Subcutaneous abdominal adipose tissue (tissue), 5 donors: ENCODE results near the gene SBK3.
"Not testable (repeated sequence)": the region's sequence is repeated elsewhere in the genome, so short reads cannot be mapped to it uniquely, and the experiment has no call there.

Source experiments
- H3K27ac ChIP-seq: one replicate; pipeline ENCODE4 v1.7.0; 2013; ENCODE audit warnings: low read depth, mild to moderate bottlenecking, inconsistent platforms, low read length, moderate library complexity
- H3K27me3 ChIP-seq, 5 donors: one replicate each; pipeline ENCODE4 v1.7.0; 2013; ENCODE audit warnings: low read length in 5 of 5, inconsistent platforms in 1 of 5; ENCODE audit not compliant: control insufficient read depth in 5 of 5, insufficient read depth in 4 of 5
- H3K36me3 ChIP-seq, 5 donors: one replicate each; pipeline ENCODE4 v1.7.0; 2013; ENCODE audit warnings: low read length in 5 of 5; ENCODE audit not compliant: control insufficient read depth in 5 of 5, insufficient read depth in 5 of 5
- H3K4me1 ChIP-seq, 5 donors: one replicate each; pipeline ENCODE4 v1.7.0; 2013; ENCODE audit warnings: low read length in 5 of 5, mild to moderate bottlenecking in 3 of 5, moderate library complexity in 1 of 5; ENCODE audit not compliant: control insufficient read depth in 5 of 5, insufficient read depth in 5 of 5
- H3K4me3 ChIP-seq, 5 donors: one replicate each; pipeline ENCODE4 v1.7.0; 2013; ENCODE audit warnings: low read length in 5 of 5, low read depth in 1 of 5
- H3K9ac ChIP-seq, 5 donors: one replicate each; pipeline ENCODE4 v1.7.0; 2013; ENCODE audit warnings: low read length in 5 of 5, mild to moderate bottlenecking in 4 of 5, moderate library complexity in 3 of 5
- H3K9me3 ChIP-seq, 5 donors: one replicate each; pipeline ENCODE4 v1.7.0; 2013; ENCODE audit warnings: low read length in 5 of 5; ENCODE audit not compliant: control insufficient read depth in 5 of 5
- donor health status: healthy.
- donor health status: healthy.
- donor health status: healthy.
- donor health status: healthy.
- donor health status: healthy.

SBK3 gene

GRCh38 chr19:55535965-55536350 is 9.4 kb downstream of the SBK3 start:
- Histone ChIP-seq H3K36me3 (no peaks in the 10 kb centered on the region), H3K4me1 (peaks cover 0 to 6% (median 0%) of the 10 kb centered on the region in 5 donors), H3K9me3 (no peaks in the 10 kb centered on the region), H3K9ac (no peak overlapping the region), H3K4me3 (no peak overlapping the region), H3K27me3 (peaks cover 0 to 4% (median 2%) of the 10 kb centered on the region in 5 donors), H3K27ac (no peak overlapping the region)

DNA sequence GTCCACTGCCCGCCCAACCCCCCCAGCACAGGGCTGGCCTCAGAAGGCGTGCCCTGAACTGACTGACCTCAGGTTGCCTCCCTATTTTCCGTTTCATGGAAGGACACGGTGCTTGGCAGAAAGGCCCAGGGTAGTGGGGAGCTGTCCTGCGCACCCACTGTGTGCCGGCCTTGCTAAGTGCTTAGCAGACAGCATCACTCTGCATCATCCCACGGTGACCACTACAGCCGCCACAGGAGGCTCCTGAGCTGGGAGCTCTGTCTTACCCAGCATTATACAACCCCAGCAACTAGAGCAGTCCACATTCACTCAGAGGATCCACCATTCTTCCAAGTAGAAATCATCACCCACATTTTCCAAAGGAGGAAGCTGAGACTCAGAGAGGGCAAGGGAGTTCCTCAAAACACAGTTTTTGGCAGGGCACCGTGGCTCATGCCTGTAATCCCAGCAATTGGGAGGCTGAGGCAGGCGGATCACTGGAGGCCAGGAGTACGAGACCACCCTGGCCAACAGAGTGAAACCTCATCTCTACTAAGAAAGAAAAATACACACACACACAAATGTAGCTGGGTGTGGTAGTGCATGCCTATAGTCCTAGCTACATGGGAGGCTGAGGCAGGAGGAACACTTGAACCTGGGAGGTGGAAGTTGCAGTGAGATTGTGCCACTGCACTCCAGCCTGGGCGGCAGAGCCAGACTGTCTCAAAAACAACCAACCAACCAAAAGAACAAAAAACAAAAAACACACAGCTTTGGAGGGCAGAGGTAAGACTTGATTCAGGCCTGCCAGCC is 10.0 kb downstream of the SBK3 start:
- no peaks in the 10 kb centered on the region for H3K9me3 ChIP-seq
- H3K27ac ChIP-seq: no peak overlapping the region
- no peak overlapping the region for H3K4me3 ChIP-seq
- H3K4me1 ChIP-seq: peaks cover 0 to 6% (median 0%) of the 10 kb centered on the region in 5 donors
- H3K9ac ChIP-seq: no peak overlapping the region
- H3K36me3 ChIP-seq: no peaks in the 10 kb centered on the region
- peaks cover 0 to 6% (median 2%) of the 10 kb centered on the region in 5 donors for H3K27me3 ChIP-seq

- not testable (repeated sequence) for H3K9ac ChIP-seq, H3K27ac ChIP-seq, H3K4me1 ChIP-seq, H3K27me3 ChIP-seq, H3K4me3 ChIP-seq, H3K9me3 ChIP-seq, H3K36me3 ChIP-seq
These were observed 11.1 kb downstream of the SBK3 start for GRCh38 chr19:55534280-55534679.

DNA sequence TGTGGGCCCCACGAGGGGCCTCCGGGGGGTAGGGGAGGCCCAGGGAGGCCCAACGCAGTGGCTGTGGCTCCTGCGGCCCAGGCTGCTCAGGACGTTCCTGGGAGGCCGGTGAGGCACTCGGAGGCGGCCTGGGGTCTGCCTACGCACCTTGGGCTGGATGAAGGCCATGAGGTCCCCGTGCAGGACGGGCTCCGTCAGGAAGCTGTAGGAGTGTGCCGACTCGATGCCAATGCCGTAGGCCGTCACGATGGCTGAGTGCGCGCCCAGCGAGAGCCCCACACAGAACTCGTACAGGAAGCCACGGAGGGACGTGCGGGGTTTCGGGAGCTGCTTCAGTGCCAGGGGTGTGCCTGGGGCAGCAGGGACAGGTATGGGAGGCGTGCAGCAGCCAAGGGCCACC is 14.3 kb downstream of the SBK3 start:
- Histone ChIP-seq H3K9ac (no peak overlapping the region), H3K9me3 (no peaks in the 10 kb centered on the region), H3K27ac (no peak overlapping the region), H3K4me1 (peaks cover 3 to 16% (median 7%) of the 10 kb centered on the region in 5 donors), H3K27me3 (peaks cover 0 to 15% (median 7%) of the 10 kb centered on the region in 5 donors), H3K36me3 (no peaks in the 10 kb centered on the region), H3K4me3 (no peak overlapping the region)

DNA sequence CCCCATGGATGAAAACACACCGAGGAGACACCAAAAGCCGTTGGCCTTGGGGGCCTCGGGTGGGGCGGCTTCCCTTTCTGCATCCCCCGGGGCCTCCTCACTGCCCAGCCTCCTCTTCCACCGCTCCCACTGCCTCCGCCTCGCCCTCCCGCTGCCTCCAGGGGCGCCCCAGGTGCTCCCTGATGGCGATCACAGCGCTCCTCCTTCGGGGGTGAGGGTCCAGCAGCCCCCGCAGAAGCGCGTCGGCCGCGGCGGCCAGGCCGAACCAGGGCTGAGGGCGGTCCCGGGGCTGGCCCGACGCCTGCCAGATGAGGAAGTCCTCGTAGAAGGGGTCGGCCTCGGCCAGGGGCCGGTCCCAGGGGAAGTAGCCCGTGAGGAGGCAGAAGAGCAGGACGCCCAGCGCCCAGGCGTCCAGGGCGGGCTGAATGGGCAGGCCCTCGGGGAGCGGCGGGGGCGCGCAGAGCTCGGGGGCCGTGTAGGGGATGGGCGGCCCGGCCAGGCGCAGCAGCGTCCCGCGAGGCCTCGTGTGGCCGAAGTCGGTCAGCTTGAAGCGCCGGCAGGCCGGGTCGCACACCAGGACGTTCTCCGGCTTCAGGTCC is 15.6 kb downstream of the SBK3 start:
- H3K27ac ChIP-seq: no peak overlapping the region
- H3K4me3 ChIP-seq: no peak overlapping the region
- no peaks in the 10 kb centered on the region for H3K36me3 ChIP-seq
- H3K4me1 ChIP-seq: peaks cover 3 to 15% (median 12%) of the 10 kb centered on the region in 5 donors
- no peaks in the 10 kb centered on the region for H3K9me3 ChIP-seq
- peaks cover 0 to 21% (median 9%) of the 10 kb centered on the region in 5 donors for H3K27me3 ChIP-seq
- no peak overlapping the region for H3K9ac ChIP-seq

GRCh38 chr19:55528030-55528803 is 17.1 kb downstream of the SBK3 start:
- H3K9ac ChIP-seq: no peak overlapping the region
- H3K4me1 ChIP-seq: peaks cover 3 to 15% (median 12%) of the 10 kb centered on the region in 5 donors
- no peak overlapping the region for H3K27ac ChIP-seq
- H3K27me3 ChIP-seq: peaks cover 0 to 21% (median 9%) of the 10 kb centered on the region in 5 donors
- no peaks in the 10 kb centered on the region for H3K9me3 ChIP-seq
- H3K4me3 ChIP-seq: no peak overlapping the region
- no peaks in the 10 kb centered on the region for H3K36me3 ChIP-seq

DNA sequence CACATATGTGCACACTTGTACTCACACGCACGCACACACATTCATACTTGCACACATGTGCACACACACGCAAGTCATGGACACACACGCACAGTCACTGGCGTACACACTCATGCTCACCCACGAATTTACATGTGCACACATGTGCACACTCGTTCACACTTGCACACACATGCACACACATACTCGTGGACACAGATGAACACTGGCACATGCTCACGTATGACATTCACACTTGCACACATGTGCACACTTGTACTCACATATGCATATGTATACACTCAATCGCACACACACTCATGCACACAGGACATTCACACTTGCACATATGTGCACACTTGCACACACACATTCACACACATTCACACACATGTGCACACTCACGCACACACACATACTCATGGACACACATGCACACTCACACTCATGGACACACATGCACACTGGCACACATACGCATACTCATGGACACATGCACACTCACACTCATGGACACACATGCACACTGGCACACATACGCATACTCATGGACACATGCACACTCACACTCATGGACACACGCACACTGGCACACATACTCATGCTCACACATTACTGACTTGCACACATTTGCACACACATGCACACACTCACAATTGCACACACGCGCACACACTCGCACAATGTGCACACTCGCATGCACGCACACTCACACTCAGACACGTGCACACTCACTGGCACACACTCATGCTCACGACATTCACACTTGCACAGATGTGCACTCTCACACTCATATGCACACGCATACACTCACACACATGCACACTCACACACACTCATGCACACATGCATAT is 17.9 kb downstream of the SBK3 start:
- Histone ChIP-seq H3K9ac (no peak overlapping the region), H3K4me3 (no peak overlapping the region), H3K9me3 (no peaks in the 10 kb centered on the region), H3K27me3 (peaks cover 0 to 21% (median 9%) of the 10 kb centered on the region in 5 donors), H3K4me1 (peaks cover 3 to 15% (median 12%) of the 10 kb centered on the region in 5 donors), H3K27ac (no peak overlapping the region), H3K36me3 (no peaks in the 10 kb centered on the region)

DNA sequence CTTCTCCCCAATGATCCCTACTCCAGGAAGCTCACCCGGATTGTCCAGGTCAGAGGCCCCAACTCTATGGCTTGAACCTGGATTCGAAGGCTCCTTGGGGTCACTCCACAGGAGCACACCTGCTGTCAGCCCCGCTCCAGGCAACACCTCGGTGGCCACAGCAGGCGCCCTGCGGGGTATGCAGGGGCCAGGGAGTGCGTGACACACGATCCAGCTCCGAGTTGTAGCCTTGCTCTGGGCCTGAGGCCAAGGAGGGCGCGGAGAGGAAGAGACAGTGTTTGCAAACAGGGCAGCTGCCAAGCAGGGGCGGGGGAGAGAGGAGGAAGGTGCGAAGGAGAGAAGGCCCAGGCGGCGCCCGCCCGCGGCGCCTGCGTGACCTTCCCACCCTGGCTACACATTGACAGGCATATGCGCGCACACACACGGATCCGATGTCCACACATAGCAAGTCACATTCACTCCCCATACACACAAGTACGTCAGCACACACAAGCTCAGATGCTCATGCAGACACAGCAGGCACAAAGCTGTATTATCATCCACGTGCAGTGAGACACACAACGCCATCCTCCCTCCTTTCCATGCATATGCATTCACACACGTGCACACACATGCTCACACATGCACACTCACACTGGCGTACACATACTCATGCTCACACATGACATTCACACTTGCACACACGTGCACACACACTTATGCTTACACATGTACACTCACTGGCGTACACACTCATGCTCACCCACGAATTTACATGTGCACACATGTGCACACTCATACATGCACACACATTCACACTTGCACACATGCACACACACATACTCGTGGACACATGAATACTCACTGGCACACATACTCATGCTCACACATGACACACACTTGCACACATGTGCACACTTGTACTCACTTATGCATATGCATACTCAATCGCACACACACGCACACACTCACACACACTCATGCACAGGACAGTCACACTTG is 18.8 kb downstream of the SBK3 start:
- H3K36me3 ChIP-seq: no peaks in the 10 kb centered on the region
- no peak overlapping the region for H3K27ac ChIP-seq
- H3K27me3 ChIP-seq: peaks cover 0 to 21% (median 9%) of the 10 kb centered on the region in 5 donors
- no peaks in the 10 kb centered on the region for H3K9me3 ChIP-seq
- H3K9ac ChIP-seq: no peak overlapping the region
- H3K4me3 ChIP-seq: peak overlapping the region in 2 of 5 donors; percentile 1 to 7
- peaks cover 3 to 23% (median 20%) of the 10 kb centered on the region in 5 donors for H3K4me1 ChIP-seq
